ENCODE measurements around the gene NUMBL. TPM values are rescaled to one million over a fixed set of nuclear protein-coding genes. Genes with fewer than 3 reads are reported as not detected.
A peak's percentile ranks its signal among the peaks of the same experiment; 100 is the strongest.
"Not testable (repeated sequence)": the region's sequence is repeated elsewhere in the genome, so short reads cannot be mapped to it uniquely, and the experiment has no call there.

The NUMBL gene
- total and polyA plus RNA-seq, 2 of the 13 experiments (the other 11 are each of a cell fraction or from before 2014, with no cell fraction given): 0.49 to 2.3 TPM

DNA sequence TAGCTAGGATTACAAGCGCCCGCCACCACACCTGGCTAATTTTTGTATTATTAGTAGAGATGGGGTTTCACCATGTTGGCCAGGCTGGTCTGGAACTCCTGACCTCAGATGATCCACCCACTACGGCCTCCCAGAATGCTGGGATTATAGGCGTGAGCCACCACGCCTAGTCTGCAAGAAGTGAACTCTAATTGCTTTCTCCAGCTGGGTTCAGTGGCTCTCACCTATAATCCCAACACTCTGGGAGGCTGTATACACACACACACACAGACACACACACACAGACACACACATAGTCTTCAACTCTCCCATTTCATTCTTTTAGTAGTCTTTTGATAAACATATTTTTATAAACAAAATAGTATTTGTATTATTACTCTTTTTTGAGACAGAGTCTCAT lies 39.6 kb upstream of the NUMBL start:
- H3K4me1 ChIP-seq (ENCODE audit: insufficient read depth, low read length); BruUV-seq (replicated peaks); in situ Hi-C loops (cut with HindIII; ENCODE audit: extremely low pct_ligation_motif_present, low pct_unique_long_range_greater_than_20kb); DNase-seq (ENCODE audit: low spot score); H3K27ac ChIP-seq (ENCODE audit: extremely low read length, insufficient read depth, low read length); intact Hi-C loops (cut with micrococcal nuclease; ENCODE audit: unreplicated experiment); H3K9ac ChIP-seq (ENCODE audit: insufficient read depth, low read depth, low read length); H3K27me3 ChIP-seq (ENCODE audit: control insufficient read depth in 1 of 2, insufficient read depth in 2 of 2, low read length in 2 of 2); H3K9me3 ChIP-seq (ENCODE audit: low read length); CTCF ChIA-PET (ENCODE audit: low intra/inter-chr PET ratio, low total read pairs); H3K4me2 ChIP-seq (ENCODE audit: low read depth, low read length); FAIRE-seq; H4K20me1 ChIP-seq (ENCODE audit: insufficient read depth, low read length); H3K79me2 ChIP-seq (ENCODE audit: insufficient read depth, low read length); H3K4me3 ChIP-seq (replicated peaks in 1 of 3; ENCODE audit: insufficient read depth in 1 of 3, low read depth in 2 of 3, low read length in 3 of 3); ATAC-seq; H2AFZ ChIP-seq (ENCODE audit: low read length): not testable (repeated sequence)
- peaks cover 23 to 74% of the 10 kb centered on the region in 2 experiments; a peak in 4 of 5 replicates for H3K36me3 ChIP-seq (replicated peaks in 1 of 2; ENCODE audit: control insufficient read depth in 1 of 2, insufficient read depth in 2 of 2, low read length in 2 of 2)
- 100% methylated on average over 4 of the region's 5 CpGs for WGBS (ENCODE audit: low lambda C conversion rate)
- POLR2A ChIA-PET: interaction anchor here (0.8 kb wide), 1 partner anchor 76 kb away, joined by 3 read pairs; no protein-coding TSS in a partner anchor

DNA sequence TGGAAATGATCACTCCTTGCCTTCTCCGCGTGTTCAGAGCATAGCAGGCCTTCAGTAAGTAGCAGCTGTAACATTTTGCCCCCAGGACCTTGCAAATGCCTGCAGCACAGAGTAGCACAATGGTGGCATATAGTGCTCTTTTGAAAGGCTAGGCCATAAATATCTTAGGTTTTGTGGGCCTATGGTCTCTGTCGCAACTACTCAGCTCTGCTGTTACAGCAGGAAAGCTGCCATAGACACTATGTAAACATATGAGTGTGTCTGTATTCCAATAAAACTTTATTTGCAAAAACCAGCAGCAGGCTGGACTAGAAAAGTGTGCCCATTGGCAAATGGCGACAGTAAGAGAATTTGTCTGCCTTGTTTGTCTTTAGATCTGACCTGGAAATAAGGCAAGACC lies 35.8 kb upstream of the NUMBL start:
- intact Hi-C loops (cut with micrococcal nuclease; ENCODE audit: unreplicated experiment): no loop called here
- WGBS (ENCODE audit: low lambda C conversion rate): 96% methylated on average over 3 of the region's 4 CpGs
- POLR2A ChIA-PET: interaction anchor here (1.4 kb wide), 1 partner anchor 9 kb away, joined by 5 read pairs; the partner anchor contains the start of genes COQ8B and ITPKC
- DNase-seq (ENCODE audit: low spot score) (no peak), FAIRE-seq (no peak), ATAC-seq (no peak)
- Histone ChIP-seq H3K9ac (ENCODE audit: insufficient read depth, low read depth, low read length) (no peak overlapping the region), H3K36me3 (replicated peaks in 1 of 2; ENCODE audit: control insufficient read depth in 1 of 2, insufficient read depth in 2 of 2, low read length in 2 of 2) (peaks cover 17 to 65% of the 10 kb centered on the region in 2 experiments; a peak in 4 of 5 replicates), H3K27ac (ENCODE audit: extremely low read length, insufficient read depth, low read length) (no peak overlapping the region), H4K20me1 (ENCODE audit: insufficient read depth, low read length) (no peaks in the 10 kb centered on the region), H3K9me3 (ENCODE audit: low read length) (no peaks in the 10 kb centered on the region), H3K27me3 (ENCODE audit: control insufficient read depth in 1 of 2, insufficient read depth in 2 of 2, low read length in 2 of 2) (no peaks in the 10 kb centered on the region), H2AFZ (ENCODE audit: low read length) (no peak overlapping the region), H3K4me2 (ENCODE audit: low read depth, low read length) (no peak overlapping the region), H3K4me3 (replicated peaks in 1 of 3; ENCODE audit: insufficient read depth in 1 of 3, low read depth in 2 of 3, low read length in 3 of 3) (no peak overlapping the region), H3K4me1 (ENCODE audit: insufficient read depth, low read length) (peaks cover 13% of the 10 kb centered on the region), H3K79me2 (ENCODE audit: insufficient read depth, low read length) (peaks cover 17% of the 10 kb centered on the region)
- CTCF ChIA-PET (ENCODE audit: low intra/inter-chr PET ratio, low total read pairs): no interaction called here
- TF ChIP-seq, protein P1, sequence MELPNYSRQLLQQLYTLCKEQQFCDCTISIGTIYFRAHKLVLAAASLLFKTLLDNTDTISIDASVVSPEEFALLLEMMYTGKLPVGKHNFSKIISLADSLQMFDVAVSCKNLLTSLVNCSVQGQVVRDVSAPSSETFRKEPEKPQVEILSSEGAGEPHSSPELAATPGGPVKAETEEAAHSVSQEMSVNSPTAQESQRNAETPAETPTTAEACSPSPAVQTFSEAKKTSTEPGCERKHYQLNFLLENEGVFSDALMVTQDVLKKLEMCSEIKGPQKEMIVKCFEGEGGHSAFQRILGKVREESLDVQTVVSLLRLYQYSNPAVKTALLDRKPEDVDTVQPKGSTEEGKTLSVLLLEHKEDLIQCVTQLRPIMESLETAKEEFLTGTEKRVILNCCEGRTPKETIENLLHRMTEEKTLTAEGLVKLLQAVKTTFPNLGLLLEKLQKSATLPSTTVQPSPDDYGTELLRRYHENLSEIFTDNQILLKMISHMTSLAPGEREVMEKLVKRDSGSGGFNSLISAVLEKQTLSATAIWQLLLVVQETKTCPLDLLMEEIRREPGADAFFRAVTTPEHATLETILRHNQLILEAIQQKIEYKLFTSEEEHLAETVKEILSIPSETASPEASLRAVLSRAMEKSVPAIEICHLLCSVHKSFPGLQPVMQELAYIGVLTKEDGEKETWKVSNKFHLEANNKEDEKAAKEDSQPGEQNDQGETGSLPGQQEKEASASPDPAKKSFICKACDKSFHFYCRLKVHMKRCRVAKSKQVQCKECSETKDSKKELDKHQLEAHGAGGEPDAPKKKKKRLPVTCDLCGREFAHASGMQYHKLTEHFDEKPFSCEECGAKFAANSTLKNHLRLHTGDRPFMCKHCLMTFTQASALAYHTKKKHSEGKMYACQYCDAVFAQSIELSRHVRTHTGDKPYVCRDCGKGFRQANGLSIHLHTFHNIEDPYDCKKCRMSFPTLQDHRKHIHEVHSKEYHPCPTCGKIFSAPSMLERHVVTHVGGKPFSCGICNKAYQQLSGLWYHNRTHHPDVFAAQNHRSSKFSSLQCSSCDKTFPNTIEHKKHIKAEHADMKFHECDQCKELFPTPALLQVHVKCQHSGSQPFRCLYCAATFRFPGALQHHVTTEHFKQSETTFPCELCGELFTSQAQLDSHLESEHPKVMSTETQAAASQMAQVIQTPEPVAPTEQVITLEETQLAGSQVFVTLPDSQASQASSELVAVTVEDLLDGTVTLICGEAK (IDR thresholded peaks at IDR 0.05): peak; percentile 80
- TF ChIP-seq, protein P1 (CRISPR knock-in tag; IDR thresholded peaks at IDR 0.05): peak; percentile 97
- no peak for TF ChIP-seq ASH2L (IDR thresholded peaks at IDR 0.05; ENCODE audit: insufficient read length, low read depth, low read length)
- TF ChIP-seq ZNF12 (CRISPR knock-in tag; IDR thresholded peaks at IDR 0.05): peak; percentile 62; the same call in 1 of the 2 replicates
- TF ChIP-seq CEBPB (IDR thresholded peaks at IDR 0.05; ENCODE audit: borderline replicate concordance, low read depth, low read length): peak; percentile 51; the same call in 1 of the 2 replicates
- BruUV-seq (replicated peaks): no TSS peak
- in situ Hi-C loops (cut with HindIII; ENCODE audit: extremely low pct_ligation_motif_present, low pct_unique_long_range_greater_than_20kb): no loop called here

Data from HepG2 (cell line).